ENCODE results near the gene PTCSC3.

- no peak for TF ChIP-seq CTCF (IDR thresholded peaks at IDR 0.05)
- TF ChIP-seq POLR2AphosphoS5 (IDR thresholded peaks at IDR 0.05) = no peak
These were observed 38.1 kb upstream of the PTCSC3 start for GRCh38 chr14:36214476-36215216.

Data from breast epithelium (tissue), 3 donors.